MCF 10A (cell line): ENCODE results near the gene ANKRD11. TPM values are rescaled to one million over a fixed set of nuclear protein-coding genes. Genes with fewer than 3 reads are reported as not detected.

Experiments
- BruUV-seq: library from RNA; stranded (reverse); fragments of 400-500 nt; replicated peaks from 2 replicates; lab custom pipeline; 2021; lab: Mats Ljungman, UMichigan
- CTCF ChIA-PET: fragments of 300-600 bp; sonication (Branson Sonifier 250); formaldehyde crosslinking; extraction: SDS; loops from one replicate; lab custom pipeline; 2021; ENCODE audit warnings: antibody characterized with exemption, inconsistent platforms; lab: Yijun Ruan, JAX
- POLR2A ChIA-PET: fragments of 300-600, 350-650 bp; sonication (Branson Sonifier 250); formaldehyde crosslinking; extraction: SDS; loops from one replicate; lab custom pipeline; 2020; ENCODE audit warnings: antibody characterized with exemption, inconsistent platforms; lab: Yijun Ruan, JAX
- DNase-seq: peaks from one replicate; pipeline ENCODE4 v3.0.0-alpha.2; 2018; ENCODE audit not compliant: unreplicated experiment
- H3K27ac Mint-ChIP-seq: one replicate; pipeline ENCODE4 v1.8.0; 2022; ENCODE audit warnings: mild to moderate bottlenecking, low read depth, mixed read lengths; ENCODE audit not compliant: unreplicated experiment
- H3K27me3 Mint-ChIP-seq: one replicate; pipeline ENCODE4 v1.8.0; 2022; ENCODE audit warnings: mixed read lengths; ENCODE audit not compliant: insufficient read depth, unreplicated experiment
- H3K36me3 Mint-ChIP-seq: one replicate; pipeline ENCODE4 v1.8.0; 2022; ENCODE audit warnings: mild to moderate bottlenecking, moderate library complexity, mixed read lengths; ENCODE audit not compliant: insufficient read depth, unreplicated experiment
- H3K4me1 Mint-ChIP-seq: one replicate; pipeline ENCODE4 v1.8.0; 2022; ENCODE audit warnings: mixed read lengths; ENCODE audit not compliant: insufficient read depth, unreplicated experiment
- H3K4me3 Mint-ChIP-seq: one replicate; pipeline ENCODE4 v1.8.0; 2022; ENCODE audit warnings: mild to moderate bottlenecking, moderate library complexity, mixed read lengths; ENCODE audit not compliant: unreplicated experiment
- H3K9me3 Mint-ChIP-seq: one replicate; pipeline ENCODE4 v1.8.0; 2022; ENCODE audit warnings: mixed read lengths; ENCODE audit not compliant: unreplicated experiment
- CTCF ChIP-seq: fragments of 200-600 bp; IDR thresholded peaks from one replicate; pipeline ENCODE4 v1.8.0; 2022; ENCODE audit warnings: antibody characterized with exemption, mild to moderate bottlenecking; ENCODE audit not compliant: unreplicated experiment
- intact Hi-C: fragments of 100-400 bp; cut with micrococcal nuclease; formaldehyde crosslinking; loops from 2 replicates; pipeline ENCODE4 v1.14.1; 2022
- total RNA-seq: library from RNA; stranded (reverse); gene quantifications from 2 replicates; pipeline ENCODE4 v1.2.3, GENCODE V29; 2022

Gene ANKRD11
- total RNA-seq, 1 experiment from 2014 or later: 237 TPM

DNA sequence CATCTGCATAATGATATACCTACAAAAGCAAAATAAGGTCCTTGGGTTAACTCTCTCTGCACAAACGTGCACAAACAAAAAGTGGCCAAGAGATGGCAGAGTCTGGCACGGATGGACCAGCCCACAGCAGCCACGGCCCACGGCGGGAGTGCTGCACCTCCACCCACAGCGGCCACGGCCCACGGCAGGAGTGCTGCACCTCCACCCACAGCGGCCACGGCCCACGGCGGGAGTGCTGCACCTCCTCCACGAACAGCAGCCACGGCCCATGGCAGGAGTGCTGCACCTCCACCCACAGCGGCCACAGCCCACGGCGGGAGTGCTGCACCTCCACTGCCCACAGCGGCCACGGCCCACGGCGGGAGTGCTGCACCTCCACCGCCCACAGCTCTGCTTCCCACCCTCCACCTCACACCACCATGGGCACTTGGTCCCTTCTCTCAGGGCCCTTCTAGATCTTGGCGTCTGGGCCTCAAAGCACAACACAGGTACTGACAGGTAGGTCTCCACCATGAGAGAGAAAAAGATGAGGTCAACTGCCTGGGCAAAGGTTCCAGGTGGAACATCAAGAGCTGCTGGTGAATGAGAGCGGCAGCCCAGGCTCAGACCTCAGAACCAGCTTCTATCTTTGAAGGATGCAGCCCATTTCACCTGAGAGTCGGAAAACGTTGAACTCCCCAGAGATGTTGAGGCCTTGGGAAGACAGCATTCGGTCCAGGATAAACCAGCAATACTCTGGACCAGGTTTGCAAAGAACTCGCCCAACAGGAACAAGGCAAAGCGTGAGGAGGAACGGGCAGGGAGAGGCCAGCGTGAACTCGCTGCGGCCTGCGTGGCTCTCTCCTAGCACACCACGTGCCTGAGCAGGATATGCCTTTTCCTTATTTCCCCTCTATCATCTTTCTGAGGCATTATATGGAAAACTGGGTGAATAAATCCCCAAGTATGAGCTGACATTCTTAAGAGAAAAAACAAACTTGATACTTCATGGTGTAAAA lies 148.4 kb downstream of the ANKRD11 start:
- CTCF ChIA-PET: interaction anchor here (0.6 to 1.5 kb wide), 3 partner anchors 50 to 142 kb away, joined by 3 to 4 read pairs (median 3); no protein-coding TSS in a partner anchor
- POLR2A ChIA-PET: no interaction called here
- Mint-ChIP-seq H3K4me3 (no peak overlapping the region), H3K36me3 (peaks cover 43% of the 10 kb centered on the region), H3K27me3 (no peaks in the 10 kb centered on the region), H3K4me1 (peaks cover 11% of the 10 kb centered on the region), H3K27ac (no peak overlapping the region), H3K9me3 (no peaks in the 10 kb centered on the region)
- no peak for TF ChIP-seq CTCF
- no peak for DNase-seq
- intact Hi-C loops: no loop called here
- no TSS peak for BruUV-seq

DNA sequence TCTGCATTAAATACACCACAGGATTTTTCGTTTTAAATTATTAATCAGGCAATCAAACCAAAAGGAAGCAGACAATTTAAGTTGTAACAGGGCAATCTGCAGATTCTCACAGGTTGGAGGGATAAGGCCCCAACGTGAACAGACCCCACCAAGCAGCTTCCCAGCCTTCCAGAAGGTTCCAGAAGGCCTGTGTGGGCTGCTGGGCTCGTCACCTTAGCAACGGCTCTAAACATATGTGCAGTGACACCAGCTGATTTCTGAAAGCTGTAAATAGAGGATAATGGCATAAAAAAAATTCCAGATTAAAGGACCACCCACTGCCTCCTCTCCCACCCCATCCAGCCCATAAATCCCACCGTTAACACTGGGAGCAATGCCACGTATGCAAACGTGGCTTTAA lies 149.1 kb downstream of the ANKRD11 start:
- no TSS peak for BruUV-seq
- Mint-ChIP-seq H3K4me3 (no peak overlapping the region), H3K36me3 (peaks cover 37% of the 10 kb centered on the region), H3K27me3 (no peaks in the 10 kb centered on the region), H3K9me3 (no peaks in the 10 kb centered on the region), H3K27ac (no peak overlapping the region), H3K4me1 (peaks cover 4% of the 10 kb centered on the region)
- intact Hi-C loops: no loop called here
- CTCF ChIA-PET: interaction anchor here (0.6 kb wide), 1 partner anchor 143 kb away, joined by 3 read pairs; no protein-coding TSS in a partner anchor
- TF ChIP-seq CTCF: no peak
- no peak for DNase-seq
- POLR2A ChIA-PET: no interaction called here

GRCh38 chr16:89338863-89339262 lies 151.5 kb downstream of the ANKRD11 start:
- BruUV-seq: no TSS peak
- H3K36me3 Mint-ChIP-seq: peaks cover 24% of the 10 kb centered on the region
- H3K4me3 Mint-ChIP-seq: no peak overlapping the region
- TF ChIP-seq CTCF: no peak
- H3K4me1 Mint-ChIP-seq: no peaks in the 10 kb centered on the region
- intact Hi-C loops: no loop called here
- H3K27ac Mint-ChIP-seq: no peak overlapping the region
- H3K27me3 Mint-ChIP-seq: no peaks in the 10 kb centered on the region
- CTCF ChIA-PET: interaction anchor here (0.7 kb wide), 1 partner anchor 22 kb away, joined by 5 read pairs; no protein-coding TSS in a partner anchor
- DNase-seq: no peak
- no peaks in the 10 kb centered on the region for H3K9me3 Mint-ChIP-seq
- POLR2A ChIA-PET: interaction anchor here (0.7 kb wide), 1 partner anchor 11 kb away, joined by 3 read pairs; no protein-coding TSS in a partner anchor

- no TSS peak for BruUV-seq
- CTCF ChIA-PET: no interaction called here
- intact Hi-C loops: no loop called here
- POLR2A ChIA-PET: interaction anchor here (0.6 to 0.7 kb wide), 2 partner anchors 12 kb away, joined by 3 read pairs; no protein-coding TSS in a partner anchor
- Mint-ChIP-seq H3K9me3 (no peaks in the 10 kb centered on the region), H3K4me1 (no peaks in the 10 kb centered on the region), H3K27ac (no peak overlapping the region), H3K4me3 (no peak overlapping the region), H3K27me3 (no peaks in the 10 kb centered on the region), H3K36me3 (peaks cover 24% of the 10 kb centered on the region)
- no peak for TF ChIP-seq CTCF
- no peak for DNase-seq
Observed at GRCh38 chr16:89337965-89338364, 152.4 kb downstream of the ANKRD11 start.
